Measurements from ENCODE around the gene DDX53. TPM values are rescaled to one million over a fixed set of nuclear protein-coding genes. Genes with fewer than 3 reads are reported as not detected.

Gene DDX53
- not detected for polyA plus RNA-seq (2012; ENCODE audit: insufficient read depth, insufficient read length)

- no peak within 1 kb of the TSS for H3K4me3 ChIP-seq (ENCODE audit: low read length)
- DNase-seq (ENCODE audit: low read depth, low spot score), result no peak
Measured at GRCh38 chrX:22999696-23000223, at the start of gene DDX53. TSS of gene DDX53 (plus strand) at chrX:22999960. CDS start at chrX:23000058, 98 bp downstream.

GRCh38 chrX:22950269-22951266 lies 49.2 kb upstream of the DDX53 start:
- no peak for DNase-seq (ENCODE audit: low read depth, low spot score)

GRCh38 chrX:22952010-22952409 lies 47.8 kb upstream of the DDX53 start:
- no peak overlapping the region for H3K4me3 ChIP-seq (ENCODE audit: low read length)
- no peak for DNase-seq (ENCODE audit: low read depth, low spot score)

More at GRCh38 chrX:22950269-22951266, 49.2 kb upstream of the DDX53 start:
- no peak overlapping the region for H3K4me3 ChIP-seq (ENCODE audit: low read length)

GRCh38 chrX:22958250-22958649 lies 41.5 kb upstream of the DDX53 start:
- DNase-seq (ENCODE audit: low read depth, low spot score), result no peak
- H3K4me3 ChIP-seq (ENCODE audit: low read length), result no peak overlapping the region

GRCh38 chrX:22959204-22959920 lies 40.4 kb upstream of the DDX53 start:
- DNase-seq (ENCODE audit: low read depth, low spot score), result no peak
- no peak overlapping the region for H3K4me3 ChIP-seq (ENCODE audit: low read length)

- DNase-seq (ENCODE audit: low read depth, low spot score), result no peak
- no peak overlapping the region for H3K4me3 ChIP-seq (ENCODE audit: low read length)
Measured at GRCh38 chrX:22963196-22963595, 36.6 kb upstream of the DDX53 start.

GRCh38 chrX:22968494-22968893 lies 31.3 kb upstream of the DDX53 start:
- H3K4me3 ChIP-seq (ENCODE audit: low read length), result no peak overlapping the region
- no peak for DNase-seq (ENCODE audit: low read depth, low spot score)

GRCh38 chrX:22969411-22969810 lies 30.3 kb upstream of the DDX53 start:
- H3K4me3 ChIP-seq (ENCODE audit: low read length), result no peak overlapping the region
- no peak for DNase-seq (ENCODE audit: low read depth, low spot score)

GRCh38 chrX:22970861-22971260 lies 28.9 kb upstream of the DDX53 start:
- no peak overlapping the region for H3K4me3 ChIP-seq (ENCODE audit: low read length)
- DNase-seq (ENCODE audit: low read depth, low spot score), result no peak

- no peak for DNase-seq (ENCODE audit: low read depth, low spot score)
- H3K4me3 ChIP-seq (ENCODE audit: low read length), result no peak overlapping the region
Measured at GRCh38 chrX:22974616-22975015, 25.1 kb upstream of the DDX53 start.

GRCh38 chrX:22975786-22976185 lies 24.0 kb upstream of the DDX53 start:
- H3K4me3 ChIP-seq (ENCODE audit: low read length), result no peak overlapping the region
- DNase-seq (ENCODE audit: low read depth, low spot score), result no peak

GRCh38 chrX:22985958-22986357 lies 13.8 kb upstream of the DDX53 start:
- DNase-seq (ENCODE audit: low read depth, low spot score), result no peak
- no peak overlapping the region for H3K4me3 ChIP-seq (ENCODE audit: low read length)

- H3K4me3 ChIP-seq (ENCODE audit: low read length), result no peak overlapping the region
- no peak for DNase-seq (ENCODE audit: low read depth, low spot score)
Measured at GRCh38 chrX:22987452-22987851, 12.3 kb upstream of the DDX53 start.

GRCh38 chrX:23003116-23003515 lies 3.4 kb downstream of the DDX53 start:
- no peak overlapping the region for H3K4me3 ChIP-seq (ENCODE audit: low read length)

GRCh38 chrX:23008431-23009099 lies 8.8 kb downstream of the DDX53 start:
- peak; percentile 22 for DNase-seq (ENCODE audit: low read depth, low spot score)
- no peak overlapping the region for H3K4me3 ChIP-seq (ENCODE audit: low read length)

More at GRCh38 chrX:23003116-23003515, 3.4 kb downstream of the DDX53 start:
- DNase-seq (ENCODE audit: low read depth, low spot score), result no peak

- DNase-seq (ENCODE audit: low read depth, low spot score), result peak; percentile 86
- no peak overlapping the region for H3K4me3 ChIP-seq (ENCODE audit: low read length)
Measured at GRCh38 chrX:23012162-23012561, 12.4 kb downstream of the DDX53 start.

- peak; percentile 1 for DNase-seq (ENCODE audit: low read depth, low spot score)
- H3K4me3 ChIP-seq (ENCODE audit: low read length), result no peak overlapping the region
Measured at GRCh38 chrX:23012636-23013035, 12.9 kb downstream of the DDX53 start.

- DNase-seq (ENCODE audit: low read depth, low spot score), result no peak
- H3K4me3 ChIP-seq (ENCODE audit: low read length), result no peak overlapping the region
Measured at GRCh38 chrX:23013366-23013765, 13.6 kb downstream of the DDX53 start.

GRCh38 chrX:23031600-23031999 lies 31.8 kb downstream of the DDX53 start:
- no peak for DNase-seq (ENCODE audit: low read depth, low spot score)
- H3K4me3 ChIP-seq (ENCODE audit: low read length), result no peak overlapping the region
